Karpas-422 (cell line): Measurements from ENCODE around the gene TRABD2B. TPM values are rescaled to one million over a fixed set of nuclear protein-coding genes. Genes with fewer than 3 reads are reported as not detected.

Experiments used
- DNase-seq: peaks from one replicate; pipeline ENCODE4 v3.0.0-alpha.2; 2015
- H2AFZ ChIP-seq: fragments of 200-600 bp; sonication (generic); 2 replicates; pipeline ENCODE4 v1.6.1; 2014; ENCODE audit warnings: antibody characterized with exemption, low read length, mixed read lengths
- H3K27ac ChIP-seq: fragments of 200-600 bp; sonication (generic); 2 replicates; pipeline ENCODE4 v1.5.1; 2014; ENCODE audit warnings: mild to moderate bottlenecking, low read length, moderate library complexity
- H3K27me3 ChIP-seq: fragments of 200-600 bp; sonication (generic); 2 replicates; pipeline ENCODE4 v1.6.1; 2014; ENCODE audit warnings: low read length, mixed read lengths
- H3K36me3 ChIP-seq: fragments of 200-600 bp; sonication (generic); 2 replicates; pipeline ENCODE4 v1.6.1; 2014; ENCODE audit warnings: low read length, mixed read lengths; ENCODE audit not compliant: insufficient read depth
- H3K4me1 ChIP-seq: fragments of 200-600 bp; sonication (generic); 2 replicates; pipeline ENCODE4 v1.6.1; 2014; ENCODE audit warnings: mild to moderate bottlenecking, low read length, mixed read lengths
- H3K4me2 ChIP-seq: fragments of 200-600 bp; sonication (generic); 2 replicates; pipeline ENCODE4 v1.6.1; 2014; ENCODE audit warnings: low read length, low read depth, mild to moderate bottlenecking; ENCODE audit not compliant: poor library complexity, severe bottlenecking
- H3K4me3 ChIP-seq: fragments of 200-600 bp; sonication (generic); 2 replicates; pipeline ENCODE4 v1.5.1; 2014; ENCODE audit warnings: mild to moderate bottlenecking, antibody characterized with exemption, low read length, mixed read lengths
- H3K79me2 ChIP-seq: fragments of 200-600 bp; sonication (generic); 2 replicates; pipeline ENCODE4 v1.6.1; 2014; ENCODE audit warnings: mild to moderate bottlenecking, low read length, mixed read lengths
- H3K9ac ChIP-seq: fragments of 200-600 bp; sonication (generic); 2 replicates; pipeline ENCODE4 v1.6.0; 2014; ENCODE audit warnings: low read length
- H3K9me2 ChIP-seq: fragments of 200-600 bp; sonication (generic), shearing (Covaris generic); replicated peaks from 2 replicates; pipeline ENCODE4 v1.6.0; 2014; ENCODE audit warnings: mild to moderate bottlenecking, low read length, moderate library complexity; ENCODE audit not compliant: insufficient read depth
- H3K9me3 ChIP-seq: fragments of 300-700, 200-600 bp; sonication (generic); 2 replicates; pipeline ENCODE4 v1.6.1; 2014; ENCODE audit warnings: low read length, mixed read lengths
- H4K20me1 ChIP-seq: fragments of 200-600 bp; sonication (generic); 2 replicates; pipeline ENCODE4 v1.6.1; 2014; ENCODE audit warnings: mild to moderate bottlenecking, antibody characterized with exemption, low read length, low read depth; ENCODE audit not compliant: insufficient read depth
- total RNA-seq: library from RNA; depleted of rRNA; stranded (reverse); fragments of >200 nt; shearing (Covaris generic); gene quantifications from 2 replicates; pipeline ENCODE4 v1.2.3, GENCODE V29; 2014; ENCODE audit warnings: low replicate concordance

TRABD2B gene
- total RNA-seq, 1 experiment from 2014 or later, result not detected

DNA sequence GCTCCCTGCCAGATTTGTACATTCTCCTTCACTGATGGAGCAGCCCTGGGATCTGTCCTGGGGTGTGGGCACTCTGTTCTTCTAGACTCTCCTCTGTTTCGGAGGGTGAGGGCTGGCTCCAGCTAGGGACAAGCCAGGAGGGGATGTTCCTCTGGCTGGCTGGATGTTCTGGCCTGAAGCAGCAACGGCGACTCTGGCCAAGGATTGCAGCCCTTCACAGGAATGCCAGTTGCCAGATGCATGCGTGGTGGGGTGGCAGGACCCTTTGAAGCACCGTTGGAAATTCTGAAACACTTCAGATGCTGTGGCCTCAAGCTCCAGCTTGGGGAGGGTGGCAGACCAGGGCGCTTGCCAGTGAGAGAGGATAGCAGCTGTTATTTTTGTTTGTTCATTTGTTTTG lies 210.9 kb downstream of the TRABD2B start:
- no peaks in the 10 kb centered on the region for H3K36me3 ChIP-seq

DNA sequence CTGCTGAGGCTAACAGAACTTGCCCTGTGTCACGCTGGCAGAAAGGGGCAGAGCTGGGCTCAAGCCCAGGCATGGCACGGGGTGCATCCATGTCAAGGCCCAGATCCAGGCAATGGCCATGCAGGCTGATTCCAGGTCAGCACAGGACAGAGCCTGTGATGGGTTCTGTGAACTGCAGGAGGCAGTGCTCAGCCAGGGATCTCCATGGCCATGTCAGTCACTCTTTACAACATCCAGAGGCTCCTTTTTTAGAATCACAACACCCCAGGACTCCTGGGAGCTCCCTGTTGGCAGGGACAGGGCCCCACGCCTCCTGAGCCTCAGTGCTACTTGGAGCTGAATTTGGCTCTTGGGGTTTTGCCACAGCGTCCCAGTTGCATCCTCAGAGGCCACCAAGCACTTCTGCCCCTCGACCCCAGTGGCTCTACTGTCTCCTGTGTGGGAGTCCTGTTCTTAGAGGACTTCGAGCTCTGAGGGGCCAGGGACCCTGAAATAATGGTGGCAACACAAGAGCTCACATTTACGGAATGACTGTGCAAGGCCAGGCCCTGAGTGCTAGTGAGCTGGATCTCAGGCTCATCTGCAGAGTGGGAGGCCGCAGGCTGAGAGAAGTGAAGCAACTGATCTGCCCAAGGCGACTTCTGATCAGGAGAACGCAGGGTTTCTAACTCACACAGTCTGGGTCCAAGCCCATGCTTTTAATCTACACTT lies 211.5 kb downstream of the TRABD2B start:
- Histone ChIP-seq H4K20me1 (no peaks in the 10 kb centered on the region), H3K4me2 (no peak overlapping the region)

More for the DNA sequence above, 210.9 kb downstream of the TRABD2B start:
- Histone ChIP-seq H3K27me3 (no peaks in the 10 kb centered on the region), H3K79me2 (no peaks in the 10 kb centered on the region), H4K20me1 (no peaks in the 10 kb centered on the region), H2AFZ (no peak overlapping the region), H3K9ac (no peak overlapping the region), H3K9me2 (no peaks in the 10 kb centered on the region), H3K9me3 (no peaks in the 10 kb centered on the region), H3K4me2 (no peak overlapping the region), H3K4me3 (no peak overlapping the region), H3K4me1 (no peaks in the 10 kb centered on the region), H3K27ac (no peak overlapping the region)
- no peak for DNase-seq

DNA sequence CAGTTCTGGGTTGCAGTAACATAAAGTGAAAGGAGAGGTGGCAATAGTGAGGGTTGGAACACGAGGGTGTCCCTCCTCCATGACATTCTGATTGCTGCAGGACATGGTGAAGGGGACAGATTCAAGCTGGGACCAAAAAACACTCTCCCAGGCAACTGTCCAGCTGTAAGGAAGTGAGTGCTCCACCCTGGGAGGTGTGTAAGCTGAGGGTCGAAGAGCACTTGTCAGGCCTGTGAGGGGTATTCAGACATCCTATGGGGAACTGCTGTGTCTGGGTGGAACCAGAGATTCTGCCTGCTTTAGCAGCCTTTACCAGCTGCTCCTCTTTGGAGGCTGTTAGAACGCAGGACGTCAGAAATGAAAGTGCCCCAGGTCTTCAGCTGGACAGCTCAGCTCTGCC lies 212.1 kb downstream of the TRABD2B start:
- Histone ChIP-seq H3K27ac (no peak overlapping the region), H3K4me3 (no peak overlapping the region), H3K9me2 (no peaks in the 10 kb centered on the region), H2AFZ (no peak overlapping the region), H3K36me3 (no peaks in the 10 kb centered on the region), H3K27me3 (no peaks in the 10 kb centered on the region), H3K4me1 (no peaks in the 10 kb centered on the region), H4K20me1 (no peaks in the 10 kb centered on the region), H3K9ac (no peak overlapping the region), H3K79me2 (no peaks in the 10 kb centered on the region), H3K9me3 (no peaks in the 10 kb centered on the region), H3K4me2 (no peak overlapping the region)
- DNase-seq, result no peak

More for the DNA sequence above, 211.5 kb downstream of the TRABD2B start:
- Histone ChIP-seq H3K4me1 (no peaks in the 10 kb centered on the region), H3K27me3 (no peaks in the 10 kb centered on the region), H3K36me3 (no peaks in the 10 kb centered on the region), H3K9me2 (no peaks in the 10 kb centered on the region), H3K9ac (no peak overlapping the region), H3K27ac (no peak overlapping the region), H3K4me3 (no peak overlapping the region), H3K9me3 (no peaks in the 10 kb centered on the region), H3K79me2 (no peaks in the 10 kb centered on the region), H2AFZ (no peak overlapping the region)
- DNase-seq, result no peak

DNA sequence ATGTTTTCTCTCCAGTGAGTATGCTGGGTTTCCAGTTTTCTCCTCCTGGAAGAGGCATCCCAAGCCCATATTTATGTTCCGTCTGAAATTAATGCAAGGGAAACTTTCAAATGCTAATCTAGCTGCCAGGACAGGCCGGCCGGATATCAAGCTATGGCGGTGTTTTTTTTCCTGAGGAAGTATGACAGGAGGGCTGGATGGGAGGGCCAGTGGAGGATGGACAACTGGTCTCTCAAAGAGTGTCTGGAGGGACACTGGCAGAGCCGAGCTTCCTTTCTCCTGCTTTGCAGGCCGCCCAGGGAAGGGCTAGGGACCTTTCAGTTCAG lies 212.7 kb downstream of the TRABD2B start:
- no peak for DNase-seq
- no peaks in the 10 kb centered on the region for H3K27me3 ChIP-seq
- no peaks in the 10 kb centered on the region for H3K4me1 ChIP-seq
- H3K36me3 ChIP-seq, result no peaks in the 10 kb centered on the region
- H3K4me2 ChIP-seq, result no peak overlapping the region
- no peaks in the 10 kb centered on the region for H3K79me2 ChIP-seq
- no peaks in the 10 kb centered on the region for H3K9me3 ChIP-seq
- H4K20me1 ChIP-seq, result no peaks in the 10 kb centered on the region
- H3K9ac ChIP-seq, result no peak overlapping the region
- H3K4me3 ChIP-seq, result no peak overlapping the region
- H3K9me2 ChIP-seq, result no peaks in the 10 kb centered on the region
- no peak overlapping the region for H2AFZ ChIP-seq
- no peak overlapping the region for H3K27ac ChIP-seq

DNA sequence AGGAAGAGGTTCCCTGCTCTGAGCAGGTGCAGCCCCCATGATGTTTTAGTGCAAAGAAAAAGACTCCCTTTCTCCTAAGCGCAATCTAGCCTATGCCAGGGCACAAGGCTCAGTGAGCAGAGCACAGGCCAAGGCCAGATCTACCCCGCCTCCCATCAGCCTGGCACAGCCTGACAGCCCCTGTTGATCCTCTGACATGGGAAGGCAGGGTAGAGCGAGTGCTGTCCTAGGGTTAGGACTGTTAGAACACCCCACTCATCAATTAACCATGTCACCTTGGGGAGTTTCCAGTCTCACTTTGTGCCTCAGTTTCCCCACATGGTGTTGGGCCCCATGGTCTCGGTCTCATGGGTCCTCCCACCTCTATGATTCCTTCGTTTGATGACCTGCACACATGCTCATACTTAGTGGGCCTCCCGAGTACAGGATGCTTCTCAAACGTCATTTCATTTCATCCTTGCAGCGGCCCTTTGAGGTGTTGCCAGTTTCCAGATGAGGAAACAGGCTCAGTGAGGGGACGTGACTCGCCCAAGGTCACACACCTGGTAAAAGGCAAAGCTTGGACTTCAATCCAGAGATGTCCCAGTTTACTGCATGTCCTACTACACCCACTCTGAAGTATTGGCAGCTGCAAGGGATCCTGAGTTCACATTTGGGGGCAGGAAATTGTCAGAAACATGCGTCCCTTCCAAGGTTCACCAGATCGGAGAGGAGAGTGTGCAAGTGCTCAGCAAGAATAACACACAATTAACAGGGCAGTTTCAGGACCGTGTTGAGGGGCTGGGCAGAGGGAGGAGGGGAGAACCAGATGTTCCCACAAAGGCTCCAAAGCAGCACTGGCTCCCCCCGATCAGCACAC lies 213.3 kb downstream of the TRABD2B start:
- no peak overlapping the region for H3K4me3 ChIP-seq
- no peak overlapping the region for H3K27ac ChIP-seq
- no peak overlapping the region for H3K9ac ChIP-seq
- H3K4me1 ChIP-seq, result no peaks in the 10 kb centered on the region
- no peaks in the 10 kb centered on the region for H3K27me3 ChIP-seq
- H3K36me3 ChIP-seq, result no peaks in the 10 kb centered on the region
- H3K9me3 ChIP-seq, result no peaks in the 10 kb centered on the region
- H2AFZ ChIP-seq, result no peak overlapping the region
- H3K79me2 ChIP-seq, result no peaks in the 10 kb centered on the region
- H3K9me2 ChIP-seq, result no peaks in the 10 kb centered on the region
- no peaks in the 10 kb centered on the region for H4K20me1 ChIP-seq
- H3K4me2 ChIP-seq, result no peak overlapping the region
- no peak for DNase-seq

DNA sequence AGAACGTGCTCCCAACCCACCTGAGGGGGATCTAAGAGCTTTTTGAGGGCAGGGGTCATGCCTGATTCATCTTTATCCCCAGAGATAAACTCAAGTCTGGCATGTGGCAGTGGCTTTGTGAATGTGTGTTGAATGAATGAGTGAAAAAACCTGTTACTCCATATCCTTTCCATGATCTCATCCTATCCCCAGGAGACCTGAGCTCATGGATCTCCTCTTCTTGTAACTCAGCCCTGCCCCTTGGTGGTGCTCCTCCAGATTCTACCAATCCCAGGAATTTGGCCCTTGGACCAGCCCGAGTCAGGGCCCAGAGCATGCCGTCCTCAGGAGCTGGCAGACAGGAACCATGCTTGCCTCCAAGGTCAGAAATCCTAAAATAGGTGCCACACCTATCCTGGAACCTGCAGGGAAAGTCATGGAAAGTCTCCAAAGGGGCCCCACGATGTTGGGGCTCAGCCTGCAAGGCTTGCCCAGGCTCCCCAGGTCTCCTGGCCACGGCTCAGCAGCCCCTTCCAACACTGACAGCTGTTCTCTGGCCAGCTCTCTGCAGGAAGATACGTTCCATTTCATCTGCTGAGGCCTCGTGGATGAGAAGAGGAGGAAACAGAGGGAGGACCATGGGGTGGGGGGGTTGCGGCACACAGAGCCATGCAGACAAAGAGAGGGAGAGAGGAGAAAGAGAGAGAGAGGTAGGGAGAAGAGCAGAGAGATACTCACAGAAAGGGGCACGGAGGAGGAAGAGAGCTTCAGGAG lies 214.6 kb downstream of the TRABD2B start:
- no peak for DNase-seq
- Histone ChIP-seq H3K9me3 (no peaks in the 10 kb centered on the region), H3K79me2 (no peaks in the 10 kb centered on the region), H3K27ac (no peak overlapping the region), H3K4me2 (no peak overlapping the region), H3K9ac (no peak overlapping the region), H2AFZ (no peak overlapping the region), H3K9me2 (no peaks in the 10 kb centered on the region), H3K4me3 (no peak overlapping the region), H4K20me1 (no peaks in the 10 kb centered on the region), H3K4me1 (no peaks in the 10 kb centered on the region), H3K36me3 (no peaks in the 10 kb centered on the region), H3K27me3 (no peaks in the 10 kb centered on the region)

DNA sequence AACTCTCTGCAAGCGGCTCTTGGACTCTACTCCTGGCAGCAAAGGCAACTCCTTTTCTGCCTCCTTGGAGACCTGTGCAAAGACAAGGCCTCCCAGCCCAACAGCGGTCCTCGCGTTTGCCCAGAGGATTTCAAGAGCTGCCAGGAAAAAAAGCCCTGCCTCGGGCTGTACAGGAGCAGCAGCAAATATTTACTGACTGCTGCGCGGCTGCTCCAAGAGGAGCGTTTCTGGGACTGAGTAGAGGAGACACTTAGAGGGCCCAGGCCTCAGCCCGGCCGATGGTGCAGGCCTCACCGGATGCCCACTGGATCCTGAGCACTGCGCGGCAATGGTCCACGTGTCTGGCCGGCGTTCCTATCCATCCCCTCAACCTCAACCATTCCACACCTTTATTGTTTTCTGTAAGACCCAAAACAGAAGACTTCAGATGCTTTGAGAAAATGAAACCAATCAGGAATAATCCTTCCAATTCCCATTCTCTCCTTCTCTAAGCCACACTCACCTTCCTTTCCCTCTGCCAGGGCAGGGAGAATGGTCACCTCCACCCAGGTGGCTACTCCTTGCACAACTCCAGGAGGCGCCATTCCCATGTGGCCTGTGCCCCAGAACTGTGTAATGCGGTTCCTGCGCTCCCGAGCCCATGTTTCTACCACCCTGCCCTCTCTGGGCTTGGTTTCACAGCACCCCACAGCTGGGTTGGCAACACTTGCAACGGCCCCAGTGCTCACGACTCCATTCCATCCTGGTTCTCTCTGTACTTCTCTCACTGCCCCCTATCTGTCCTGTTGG lies 215.8 kb downstream of the TRABD2B start:
- Histone ChIP-seq H3K4me1 (no peaks in the 10 kb centered on the region), H4K20me1 (no peaks in the 10 kb centered on the region), H3K4me2 (no peak overlapping the region), H3K9me3 (no peaks in the 10 kb centered on the region), H3K36me3 (no peaks in the 10 kb centered on the region), H3K9me2 (no peaks in the 10 kb centered on the region), H3K27ac (no peak overlapping the region), H3K9ac (no peak overlapping the region), H3K27me3 (no peaks in the 10 kb centered on the region), H2AFZ (no peak overlapping the region), H3K4me3 (no peak overlapping the region), H3K79me2 (no peaks in the 10 kb centered on the region)
- DNase-seq, result no peak
